IPS-NIHi11 (cell line): ENCODE data around the gene SHMT1.
"Not testable (repeated sequence)": the region's sequence is repeated elsewhere in the genome, so short reads cannot be mapped to it uniquely, and the experiment has no call there.

Experiments used
- DNase-seq: peaks from one replicate; pipeline ENCODE4 v3.0.0; 2012; ENCODE audit warnings: mixed read lengths, low spot score

Gene SHMT1

DNA sequence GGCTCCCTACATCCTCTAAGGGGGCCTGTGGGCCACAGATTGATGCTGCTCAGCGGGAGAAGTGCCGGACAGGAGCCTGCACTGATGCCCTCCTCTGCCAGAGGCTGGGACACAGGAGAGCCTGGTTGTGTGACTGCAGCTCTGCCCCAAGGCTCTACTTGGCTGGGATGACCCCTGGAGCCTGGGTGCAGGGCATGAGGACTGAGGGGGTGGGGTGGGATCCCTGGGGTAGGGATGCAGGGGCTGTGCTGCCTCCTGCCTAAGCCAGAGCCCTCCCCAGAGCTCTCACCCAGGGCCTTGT lies 14.8 kb upstream of the SHMT1 start:
- DNase-seq = no peak

DNA sequence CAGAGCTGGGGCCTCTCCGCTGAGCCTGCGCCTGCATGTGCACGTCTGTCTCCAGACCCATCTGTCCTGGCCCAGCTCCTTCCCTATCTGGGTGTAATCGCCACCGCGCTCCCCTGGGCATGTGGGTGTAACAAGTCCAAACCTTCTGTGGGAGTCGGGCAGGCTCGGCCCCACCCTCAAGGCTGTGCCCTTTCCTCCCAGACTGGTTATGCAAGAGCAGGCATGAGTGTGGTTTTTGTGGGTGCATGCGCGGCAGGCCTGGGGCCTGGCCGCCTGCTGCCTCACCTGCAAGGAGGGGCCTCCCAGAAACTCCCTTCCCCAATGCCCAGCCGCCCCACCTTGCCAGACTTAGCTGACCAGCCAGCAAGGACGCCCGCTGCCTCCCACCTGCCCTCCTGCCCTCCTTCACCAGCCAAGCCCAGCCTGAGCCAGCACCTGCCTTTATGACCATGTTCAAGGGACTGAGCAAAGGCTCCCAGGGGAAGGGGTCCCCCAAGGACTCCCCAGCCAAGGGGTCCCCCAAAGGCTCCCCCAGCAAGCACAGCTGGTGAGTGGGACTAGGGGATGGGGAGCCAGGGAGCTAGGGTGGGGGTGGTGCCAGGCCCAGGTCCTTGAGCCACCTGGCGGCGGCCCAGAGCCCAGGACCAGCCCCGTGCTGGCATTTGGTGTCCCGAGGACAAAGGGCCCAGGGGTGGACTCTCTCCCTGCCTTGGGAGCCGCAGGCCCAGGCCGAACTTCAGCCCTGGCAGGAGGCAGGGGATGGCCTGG lies 14.3 kb upstream of the SHMT1 start, which contains the start of gene EVPLL:
Gene EVPLL (plus strand): TSS at position 342 of the 768 bp plus-strand sequence. CDS start 3,160 bp downstream, outside the sequence.
- no peak for DNase-seq

DNA sequence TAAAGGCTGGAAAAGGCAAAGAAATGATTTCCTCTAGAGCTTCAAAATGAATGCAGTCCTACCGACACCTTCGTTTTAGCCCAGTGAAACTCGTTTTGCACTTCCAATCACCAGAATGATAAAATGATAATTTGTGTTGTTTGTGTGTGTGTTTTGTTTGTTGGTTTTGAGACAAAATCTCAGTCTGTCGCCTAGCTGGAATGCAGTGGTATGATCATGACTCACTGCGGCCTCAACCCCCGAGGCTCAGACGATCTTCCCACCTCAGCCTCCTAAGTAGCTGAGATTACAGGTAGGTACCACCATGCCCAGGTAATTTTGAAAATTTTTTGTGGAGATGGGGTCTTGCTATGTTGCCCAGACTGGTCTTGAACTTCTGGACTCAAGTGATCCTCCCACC lies 10.9 kb upstream of the SHMT1 start:
- no peak for DNase-seq

DNA sequence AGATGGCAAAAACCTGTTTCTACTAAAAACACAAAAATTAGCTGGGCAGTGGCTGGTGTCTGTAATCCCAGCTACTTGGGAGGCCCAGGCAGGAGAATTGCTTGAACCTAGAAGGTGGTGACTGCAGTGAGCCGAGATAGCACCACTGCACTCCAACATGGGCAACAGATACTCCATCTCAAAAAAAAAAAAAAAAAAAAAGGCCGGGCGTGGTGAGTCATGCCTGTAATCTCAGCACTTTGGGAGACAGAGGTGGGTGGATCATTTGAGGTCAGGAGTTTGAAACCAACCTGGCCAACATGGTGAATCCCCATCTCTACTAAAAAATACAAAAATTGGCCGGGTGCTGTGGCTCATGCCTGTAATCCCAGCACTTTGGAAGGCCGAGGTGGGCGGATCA lies 9.8 kb upstream of the SHMT1 start:
- not testable (repeated sequence) for DNase-seq

DNA sequence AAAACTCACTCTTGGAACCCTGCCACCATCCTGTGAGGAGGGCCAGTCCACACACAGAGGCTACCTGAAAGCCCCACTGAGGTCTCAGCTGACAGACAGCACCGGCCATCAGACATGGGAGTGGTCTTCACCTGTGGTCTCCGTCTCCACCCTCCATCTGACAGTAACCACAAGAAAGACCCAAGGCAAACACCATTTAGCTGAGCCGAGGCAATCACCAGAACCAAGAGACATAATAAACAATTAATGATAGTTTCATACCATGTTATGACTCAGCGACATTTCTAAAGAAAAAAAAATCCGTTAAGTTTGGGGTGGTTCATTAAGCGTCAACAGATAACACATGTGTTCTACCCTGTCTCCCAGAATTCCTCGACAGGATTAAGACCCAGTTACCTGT lies 8.1 kb upstream of the SHMT1 start:
- DNase-seq = no peak

DNA sequence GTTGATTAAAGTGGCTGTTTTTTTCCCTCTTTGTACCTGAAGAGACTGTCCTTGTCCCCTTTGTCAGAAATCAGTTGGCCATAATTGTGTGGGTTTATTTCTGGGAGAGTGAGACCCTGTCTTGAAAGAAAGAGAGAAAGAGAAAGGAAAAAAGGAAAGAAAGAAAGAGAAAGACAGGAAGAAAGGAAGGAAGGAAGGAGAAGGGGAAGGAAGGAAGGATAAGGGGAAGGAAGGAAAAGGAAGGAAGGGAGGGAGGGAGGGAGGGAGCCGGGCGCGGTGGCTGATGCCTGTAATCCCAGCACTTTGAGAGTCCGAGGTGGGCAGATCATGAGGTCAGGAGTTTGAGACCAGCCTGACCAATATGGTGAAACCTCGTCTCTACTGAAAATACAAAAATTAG lies 7.4 kb upstream of the SHMT1 start:
- DNase-seq = no peak

DNA sequence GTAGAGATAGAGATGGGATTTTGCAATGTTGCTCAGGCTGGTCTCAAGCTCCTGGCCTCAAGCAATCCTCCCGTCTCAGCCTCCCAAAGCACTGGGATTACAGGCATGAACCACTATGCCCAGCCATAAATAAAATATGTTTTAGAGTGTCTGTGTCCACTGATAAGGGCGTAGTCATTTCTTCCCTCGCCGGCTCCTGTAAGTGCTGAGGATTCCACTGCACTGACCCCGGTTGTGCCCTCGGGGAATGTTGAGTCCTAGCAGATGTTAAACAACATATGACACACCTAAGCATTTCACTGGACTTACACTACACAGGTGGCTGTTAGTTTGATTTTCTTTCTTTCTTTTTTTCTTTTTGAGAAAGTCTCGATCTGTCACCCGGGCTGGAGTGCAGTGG lies 5.6 kb upstream of the SHMT1 start:
- DNase-seq = no peak

DNA sequence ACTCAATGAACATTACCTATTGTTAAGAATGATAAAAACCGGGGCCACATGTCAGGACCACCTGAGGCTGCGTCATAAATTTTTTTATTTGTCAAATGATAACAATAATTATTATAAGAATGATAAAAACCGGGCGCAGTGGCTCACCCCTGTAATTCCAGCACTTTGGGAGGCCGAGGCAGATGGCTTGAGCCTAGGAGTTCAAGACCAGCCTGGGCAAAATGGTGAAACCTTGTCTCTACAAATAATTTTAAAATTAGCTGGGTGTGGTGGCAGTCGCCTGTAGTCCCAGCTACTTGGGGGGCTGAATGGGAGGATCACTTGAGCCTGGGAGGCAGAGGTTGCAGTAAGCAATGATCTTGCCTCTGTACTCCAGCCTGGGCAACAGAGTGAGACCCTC lies 816 bp upstream of the SHMT1 start:
- DNase-seq = no peak

DNA sequence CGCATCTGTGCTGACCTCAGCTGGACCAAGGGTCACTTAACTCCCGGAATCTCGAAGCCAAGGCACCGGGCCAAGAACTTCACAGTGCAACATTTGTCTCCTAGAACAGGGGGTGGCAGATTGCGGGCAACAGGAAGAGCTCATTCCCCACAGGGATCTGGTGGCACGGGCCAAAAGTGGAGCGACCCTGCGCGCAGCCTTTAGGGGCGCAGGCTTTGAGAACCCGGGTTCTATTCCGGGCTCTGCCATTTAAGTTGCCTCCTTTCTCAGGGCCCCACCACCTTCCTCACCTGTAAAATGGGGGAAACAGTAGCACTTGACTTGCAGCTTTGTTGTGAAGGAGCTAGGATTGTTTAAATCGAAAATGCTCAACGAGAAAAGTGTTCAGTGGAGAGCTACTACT lies 651 bp downstream of the SHMT1 start:
- peak; percentile 54 for DNase-seq

DNA sequence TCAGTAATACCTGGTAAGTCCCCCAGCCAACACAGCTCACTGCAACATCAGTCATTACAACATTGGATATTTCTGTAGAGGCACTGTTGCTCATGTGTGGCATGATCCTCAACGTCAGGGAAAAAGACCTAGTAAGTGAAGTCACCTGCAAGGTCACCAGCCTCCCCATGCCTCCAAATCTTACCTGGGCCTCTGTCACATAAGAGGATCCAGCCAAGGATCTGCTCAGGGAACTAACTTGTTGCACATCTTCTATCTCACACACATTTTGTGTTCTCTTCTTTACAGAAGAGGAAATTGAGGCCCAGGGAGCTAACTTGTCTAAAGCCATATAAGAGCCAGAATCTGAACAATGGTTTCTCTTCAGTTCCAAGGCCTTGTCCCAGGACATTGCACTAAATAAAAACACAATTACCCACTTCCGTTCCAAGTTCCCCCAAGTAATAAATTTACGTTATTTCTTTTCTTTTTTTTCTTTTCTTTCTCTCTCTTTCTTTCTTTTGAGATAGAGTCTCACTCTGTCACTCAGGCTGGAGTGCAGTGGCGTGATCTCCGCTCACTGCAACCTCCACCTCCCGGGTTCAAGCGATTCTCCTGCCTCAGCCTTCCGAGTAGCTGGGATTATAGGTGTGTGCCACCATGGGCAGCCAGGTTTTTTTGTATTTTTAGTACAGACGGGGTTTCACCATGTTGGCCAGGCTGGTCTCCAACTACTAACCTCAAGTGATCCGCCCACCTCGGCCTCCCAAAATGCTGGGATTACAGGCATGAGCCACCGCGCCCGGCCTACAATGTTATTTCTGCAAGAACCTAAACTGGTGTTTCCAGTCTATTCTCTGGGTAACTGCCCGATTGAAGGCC lies 1.3 kb downstream of the SHMT1 start:
- DNase-seq = no peak

DNA sequence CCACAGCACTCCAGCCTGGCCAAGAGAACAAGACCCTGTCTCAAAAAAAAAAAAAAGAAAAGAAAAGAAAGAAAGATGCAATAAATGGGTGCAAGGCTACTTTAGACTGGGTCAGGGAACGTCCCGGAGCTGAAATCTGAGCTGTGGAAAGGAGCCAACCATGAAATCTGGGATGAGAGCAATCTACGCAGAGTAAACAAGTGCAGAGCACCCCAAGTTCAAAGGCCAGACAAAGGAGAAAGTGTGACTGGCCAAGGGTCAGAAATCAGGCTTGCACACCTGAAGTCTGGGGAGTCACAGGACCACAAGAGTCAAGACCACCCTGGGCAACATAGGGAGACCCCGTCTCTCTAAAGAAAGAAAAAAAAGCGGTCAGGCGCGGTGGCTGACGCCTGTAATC lies 2.8 kb downstream of the SHMT1 start:
- DNase-seq = no peak

DNA sequence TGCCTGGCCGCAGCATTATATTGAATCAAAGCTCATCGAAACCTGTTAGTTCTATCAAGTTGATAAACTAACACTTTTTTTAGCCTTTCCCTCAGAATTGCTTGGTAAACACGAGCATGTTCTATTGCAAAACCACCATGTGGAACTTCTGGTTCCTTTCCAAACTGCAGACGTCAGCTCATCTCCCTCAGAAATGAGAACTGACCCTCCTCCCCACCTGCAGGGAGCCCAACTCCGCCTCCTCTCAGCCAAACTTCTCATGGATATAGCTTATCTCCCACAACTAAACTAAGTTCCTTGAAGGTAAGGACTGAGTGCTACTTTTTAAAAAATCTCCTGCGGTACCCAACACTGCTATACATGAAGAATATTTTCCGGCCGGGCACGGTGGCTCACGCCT lies 6.7 kb downstream of the SHMT1 start:
- DNase-seq = no peak

DNA sequence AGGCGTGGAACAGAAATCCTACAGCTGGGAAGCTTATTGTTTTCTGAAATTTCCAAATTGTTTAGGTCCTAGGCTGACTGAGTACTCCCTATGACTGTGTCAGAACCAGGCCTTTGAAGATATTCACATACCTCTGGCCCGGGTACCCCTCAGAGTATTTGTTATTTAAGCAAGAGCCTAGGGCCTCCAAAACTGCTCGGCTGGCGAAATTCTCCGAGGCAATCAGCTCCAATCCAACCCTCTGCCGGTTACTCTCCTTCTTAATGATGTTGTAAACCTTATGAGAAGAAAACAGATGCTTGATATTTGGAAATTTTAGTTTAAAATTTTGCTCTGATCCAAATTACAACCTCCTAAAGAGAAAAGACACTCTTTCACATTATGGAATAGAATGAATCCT lies 9.8 kb downstream of the SHMT1 start:
- DNase-seq = no peak

DNA sequence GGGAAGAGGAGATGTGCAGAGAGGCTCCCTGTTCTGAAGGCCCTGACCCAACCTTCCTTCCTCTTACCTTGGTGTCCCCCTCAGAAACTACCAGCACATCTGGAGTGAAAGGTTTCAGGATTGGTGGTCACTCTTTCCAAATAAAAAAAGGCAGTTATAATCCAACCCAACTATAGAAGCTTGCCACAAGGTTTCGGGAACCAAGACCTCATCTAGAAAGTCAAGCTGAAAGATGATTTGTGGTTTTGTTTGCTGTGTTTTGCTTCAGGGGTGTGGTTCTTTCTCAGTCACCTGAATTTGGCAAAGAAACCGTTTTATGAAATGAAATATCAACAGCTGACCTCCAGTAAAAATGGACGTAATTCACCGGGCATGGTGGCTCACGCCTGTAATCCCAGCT lies 19.3 kb downstream of the SHMT1 start:
- no peak for DNase-seq

DNA sequence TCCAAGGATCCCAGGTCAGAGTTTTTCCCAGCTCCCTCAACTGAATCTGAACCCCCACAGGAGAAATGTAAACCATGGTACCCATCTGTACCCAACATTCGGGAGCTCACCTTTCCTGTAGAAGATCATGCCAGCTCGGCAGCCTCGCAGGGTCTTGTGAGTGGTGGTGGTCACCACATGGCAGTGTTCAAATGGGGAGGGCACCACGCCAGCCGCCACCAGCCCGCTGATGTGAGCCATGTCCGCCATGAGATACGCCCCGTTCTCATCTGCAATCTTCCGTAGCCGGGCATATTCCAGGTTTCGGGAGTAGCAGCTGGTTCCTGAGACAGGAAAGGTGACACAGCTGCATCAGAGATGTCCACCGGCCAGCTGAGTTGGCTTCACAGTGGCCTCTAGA lies 23.4 kb downstream of the SHMT1 start:
- DNase-seq = no peak

DNA sequence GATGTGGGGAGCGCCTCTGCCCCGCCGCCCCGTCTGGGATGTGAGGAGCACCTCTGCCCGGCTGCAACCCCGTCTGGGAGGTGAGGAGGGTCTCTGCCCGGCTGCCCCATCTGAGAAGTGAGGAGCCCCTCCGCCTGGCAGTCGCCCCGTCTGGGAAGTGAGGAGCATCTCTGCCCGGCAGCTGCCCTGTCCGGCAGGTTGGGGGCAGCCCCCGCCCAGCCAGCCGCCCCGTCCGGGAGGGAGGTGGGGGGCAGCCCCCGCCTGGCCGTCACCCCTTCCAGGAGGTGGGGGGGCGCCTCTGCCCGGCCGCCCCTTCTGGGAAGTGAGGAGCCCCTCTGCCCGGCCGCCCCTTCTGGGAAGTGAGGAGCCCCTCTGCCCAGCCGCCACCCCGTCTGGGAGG lies 25.2 kb downstream of the SHMT1 start:
- not testable (repeated sequence) for DNase-seq

DNA sequence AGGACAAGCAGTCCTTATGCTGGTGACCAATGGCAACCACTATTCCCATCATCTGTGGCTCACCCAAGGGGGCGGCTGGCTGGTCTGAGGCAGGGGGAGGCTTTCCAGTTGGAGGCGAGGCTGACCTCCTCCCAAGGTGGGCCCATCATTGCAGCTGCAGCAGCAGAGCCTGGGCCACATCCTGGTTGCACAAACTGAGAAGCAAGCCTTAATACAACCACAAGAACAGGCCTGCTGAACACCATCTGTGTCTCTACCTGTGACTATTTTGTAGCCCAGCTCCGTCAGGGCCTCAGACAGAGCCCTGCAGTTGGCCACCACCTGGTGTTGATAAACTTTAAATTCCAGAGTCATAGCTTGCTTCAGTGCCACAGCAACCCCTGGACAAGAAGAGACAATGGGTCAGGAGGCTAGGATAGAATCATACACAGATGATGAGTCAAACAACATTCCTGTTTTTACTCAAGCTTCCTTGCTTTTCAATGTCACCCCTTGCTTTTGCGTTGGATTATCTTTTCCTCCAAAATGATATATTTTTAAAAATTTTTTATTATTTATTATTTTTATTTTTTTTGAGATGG lies 30.4 kb downstream of the SHMT1 start:
- no peak for DNase-seq

DNA sequence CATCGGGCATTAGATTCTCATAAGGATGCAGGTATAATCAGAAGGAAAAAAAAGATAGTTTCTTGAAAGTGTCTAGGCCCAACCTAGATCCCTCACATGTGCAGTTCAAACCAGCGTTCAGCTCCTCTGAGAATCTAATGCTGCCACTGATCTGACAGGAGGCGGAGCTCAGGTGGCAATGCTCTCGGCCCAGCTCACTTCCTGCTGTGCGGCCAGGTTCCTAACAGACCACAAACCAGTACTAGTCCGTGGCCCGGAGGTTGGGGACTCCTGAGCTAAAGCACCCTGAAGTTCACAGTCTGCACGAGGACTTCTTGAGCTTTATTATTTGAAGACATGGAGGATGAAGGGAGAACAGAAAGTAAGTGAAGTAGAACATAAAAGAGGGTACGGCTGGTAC lies 31.5 kb downstream of the SHMT1 start:
- no peak for DNase-seq

DNA sequence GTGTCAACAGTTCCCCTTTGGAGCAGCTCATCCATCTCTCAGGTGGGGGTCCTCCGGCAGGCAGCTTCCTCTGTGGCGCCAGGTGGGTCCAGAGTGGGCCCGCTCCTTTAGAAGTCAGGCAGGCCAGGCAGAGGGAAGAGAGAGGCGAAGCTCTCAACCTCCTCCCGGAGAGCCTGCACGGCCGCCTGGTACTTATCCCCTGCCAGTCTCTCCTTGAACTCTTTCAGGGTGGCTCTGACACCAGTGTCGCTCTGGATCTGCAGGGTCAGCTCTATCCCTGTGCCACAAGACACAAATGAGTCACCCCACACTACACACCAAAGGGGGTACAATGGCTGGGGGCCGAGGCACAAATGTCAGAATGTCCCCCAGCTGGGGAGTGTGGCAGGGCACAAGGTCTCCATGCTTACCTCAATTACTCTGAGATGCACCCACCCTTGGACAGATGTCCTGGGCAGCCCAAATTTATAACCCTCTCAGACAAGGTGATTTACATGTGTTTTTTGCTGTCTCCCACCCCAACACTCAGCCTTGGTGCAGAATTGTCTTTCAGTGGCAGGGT lies 34.6 kb downstream of the SHMT1 start:
- no peak for DNase-seq

DNA sequence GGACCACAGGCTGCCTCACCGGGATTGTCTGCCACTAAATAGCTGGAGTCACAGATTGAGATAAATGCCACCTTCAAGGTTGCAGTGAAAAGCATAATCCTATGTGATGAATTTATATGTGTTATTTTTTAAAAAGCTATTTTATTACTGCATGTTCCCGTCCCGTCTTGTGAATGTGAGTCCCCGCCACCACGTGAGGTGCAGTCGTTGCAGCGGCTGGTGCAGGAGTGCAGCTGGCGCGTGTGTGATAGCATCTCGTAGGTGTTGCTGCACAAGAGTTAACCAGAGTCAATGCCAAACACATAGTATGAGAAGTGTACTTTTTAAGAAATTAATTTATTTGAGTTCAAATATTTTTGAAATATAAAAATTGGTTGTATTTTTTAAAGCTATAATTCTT lies 35.8 kb downstream of the SHMT1 start:
- DNase-seq = no peak

DNA sequence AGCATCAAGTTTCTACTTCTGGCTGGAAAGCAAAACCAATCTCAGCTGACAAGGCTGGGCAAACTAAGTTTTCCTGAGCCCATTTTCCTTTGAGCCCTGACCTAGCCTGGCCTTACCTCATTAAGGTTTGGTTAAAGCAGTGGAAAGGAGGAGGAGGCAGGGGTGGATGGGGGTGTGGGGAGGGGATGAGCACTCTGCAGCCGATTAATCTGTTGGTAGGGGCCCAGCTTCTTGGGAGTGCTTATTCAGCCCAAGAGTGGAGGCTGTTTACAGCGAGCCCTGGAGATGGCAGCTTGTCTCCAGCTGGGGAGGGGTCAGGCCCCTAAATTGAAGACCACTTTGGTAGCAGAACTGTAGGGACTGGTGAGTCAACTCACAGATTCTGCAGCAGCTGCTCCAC lies 36.3 kb downstream of the SHMT1 start:
- no peak for DNase-seq

DNA sequence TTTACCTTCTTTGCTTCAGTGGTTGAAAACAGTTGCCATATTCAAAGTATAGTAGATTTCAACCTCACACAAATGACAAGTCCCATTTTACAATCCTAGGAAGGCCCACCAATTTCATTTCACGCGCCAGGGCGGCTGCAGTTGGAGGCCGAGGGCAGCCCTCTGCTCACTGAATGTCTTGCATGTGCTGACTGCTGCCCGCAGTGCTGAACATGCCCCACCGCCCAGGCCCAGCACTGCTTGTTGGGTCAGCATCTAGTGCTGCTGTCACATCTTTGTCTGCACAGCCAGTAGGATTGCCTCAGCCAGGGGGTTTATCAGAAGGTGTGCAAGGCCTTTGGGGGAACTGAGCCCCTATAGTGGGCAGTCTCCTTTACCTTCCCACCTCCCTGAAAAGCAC lies 36.8 kb downstream of the SHMT1 start:
- no peak for DNase-seq

DNA sequence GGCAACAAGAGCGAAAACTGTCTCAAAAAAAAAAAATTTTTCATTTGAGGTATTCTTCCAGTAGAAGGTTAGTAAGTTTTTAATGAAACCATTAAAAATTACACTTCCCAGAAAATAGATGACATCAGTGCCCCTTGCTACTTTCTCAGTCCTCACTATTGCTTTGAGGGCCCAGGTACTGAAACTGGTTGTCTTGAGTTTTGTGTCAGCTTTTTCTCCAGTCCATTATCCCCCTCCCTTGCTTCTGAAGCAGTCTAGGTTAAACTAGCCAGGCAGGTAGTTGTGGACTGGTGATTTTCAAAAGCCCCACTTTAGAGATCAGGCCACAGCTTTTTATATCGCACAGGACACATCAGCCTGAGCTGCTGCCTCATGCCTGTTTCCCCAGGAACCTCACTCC lies 37.3 kb downstream of the SHMT1 start:
- no peak for DNase-seq
